ENCODE measurements around the gene SEPTIN12. TPM values are rescaled to one million over a fixed set of nuclear protein-coding genes. Genes with fewer than 3 reads are reported as not detected.

Gene SEPTIN12
- total RNA-seq, 1 experiment from 2014 or later: not detected

GRCh38 chr16:4803898-4804762 is 16.0 kb upstream of the SEPTIN12 start:
- Histone ChIP-seq H3K27me3 (ENCODE audit: insufficient read depth, low read depth) (no peaks in the 10 kb centered on the region), H3K9me2 (ENCODE audit: insufficient read depth) (no peaks in the 10 kb centered on the region), H3K36me3 (ENCODE audit: low read depth) (peaks cover 4% of the 10 kb centered on the region), H3K4me2 (peak overlapping the region; percentile 96; the same call in 1 of the 2 replicates), H3K9me3 (ENCODE audit: insufficient read depth, low read depth) (no peaks in the 10 kb centered on the region), H3K4me3 (no peak overlapping the region; the same call in 1 of the 2 replicates), H3K79me2 (ENCODE audit: low read depth) (no peaks in the 10 kb centered on the region), H3F3A (ENCODE audit: insufficient read depth, low read depth) (peaks cover 35% of the 10 kb centered on the region), H3K27ac (no peak overlapping the region), H4K20me1 (ENCODE audit: insufficient read depth) (no peaks in the 10 kb centered on the region), H3K4me1 (replicated peaks; ENCODE audit: insufficient read depth) (peaks cover 14% of the 10 kb centered on the region), H2AFZ (no peak overlapping the region)
- ChIA-PET POLR2A (ENCODE audit: unreplicated experiment) (interaction anchor here (0.6 kb wide), 1 partner anchor 494 kb away, joined by 3 read pairs; no protein-coding TSS in a partner anchor), CTCF (no interaction called here)
- no peak for DNase-seq
- intact Hi-C loops (cut with micrococcal nuclease; ENCODE audit: unreplicated experiment): loop anchor here (2.0 kb wide), 1 partner anchor 153 kb away; no protein-coding TSS in a partner anchor
- BruUV-seq (replicated peaks): no TSS peak
- TF ChIP-seq EZH2 (IDR thresholded peaks at IDR 0.05; ENCODE audit: low read depth) (no peak), CTCF (conservative IDR thresholded peaks at IDR 0.05) (no peak)

- ChIA-PET POLR2A (ENCODE audit: unreplicated experiment) (interaction anchor here (0.6 to 1.0 kb wide), 2 partner anchors 69 to 1620 kb away, joined by 4 to 12 read pairs; partner anchors contain the start of genes ANKS3 and DNAAF8), CTCF (interaction anchor here (1.0 to 1.4 kb wide), 2 partner anchors 69 to 153 kb away, joined by 3 to 4 read pairs; partner anchors contain the start of genes ANKS3 and DNAAF8)
- Histone ChIP-seq H3K4me1 (replicated peaks; ENCODE audit: insufficient read depth) (peaks cover 14% of the 10 kb centered on the region), H3K27ac (peak overlapping the region; percentile 55), H3K4me3 (peak overlapping the region; percentile 81), H3F3A (ENCODE audit: insufficient read depth, low read depth) (peaks cover 35% of the 10 kb centered on the region), H3K9me3 (ENCODE audit: insufficient read depth, low read depth) (no peaks in the 10 kb centered on the region), H2AFZ (no peak overlapping the region), H3K36me3 (ENCODE audit: low read depth) (no peaks in the 10 kb centered on the region; the same call in 1 of the 2 replicates), H3K27me3 (ENCODE audit: insufficient read depth, low read depth) (no peaks in the 10 kb centered on the region), H3K4me2 (peak overlapping the region; percentile 96), H4K20me1 (ENCODE audit: insufficient read depth) (no peaks in the 10 kb centered on the region), H3K9me2 (ENCODE audit: insufficient read depth) (no peaks in the 10 kb centered on the region), H3K79me2 (ENCODE audit: low read depth) (no peaks in the 10 kb centered on the region)
- intact Hi-C loops (cut with micrococcal nuclease; ENCODE audit: unreplicated experiment): loop anchor here (2.0 kb wide), 1 partner anchor 153 kb away; no protein-coding TSS in a partner anchor
- no peak for DNase-seq
- no TSS peak for BruUV-seq (replicated peaks)
- no peak for TF ChIP-seq CTCF (conservative IDR thresholded peaks at IDR 0.05)
- TF ChIP-seq EZH2 (IDR thresholded peaks at IDR 0.05; ENCODE audit: low read depth): no peak
Observed at GRCh38 chr16:4803401-4803844, 15.3 kb upstream of the SEPTIN12 start.

- Histone ChIP-seq H3K4me3 (peak overlapping the region; percentile 81), H4K20me1 (ENCODE audit: insufficient read depth) (no peaks in the 10 kb centered on the region), H3K27ac (peak overlapping the region; percentile 55), H3K9me2 (ENCODE audit: insufficient read depth) (no peaks in the 10 kb centered on the region), H3K9me3 (ENCODE audit: insufficient read depth, low read depth) (no peaks in the 10 kb centered on the region), H2AFZ (peak overlapping the region; percentile 44), H3F3A (ENCODE audit: insufficient read depth, low read depth) (peaks cover 34% of the 10 kb centered on the region), H3K36me3 (ENCODE audit: low read depth) (no peaks in the 10 kb centered on the region; the same call in 1 of the 2 replicates), H3K4me1 (replicated peaks; ENCODE audit: insufficient read depth) (peaks cover 14% of the 10 kb centered on the region), H3K4me2 (peak overlapping the region; percentile 96), H3K27me3 (ENCODE audit: insufficient read depth, low read depth) (no peaks in the 10 kb centered on the region), H3K79me2 (ENCODE audit: low read depth) (0 out of 2 replicates have a peak, but pooled peaks cover under 1% of the 10 kb centered on the region)
- CTCF ChIA-PET: interaction anchor here (0.5 to 1.4 kb wide), 3 partner anchors 68 to 153 kb away, joined by 3 to 4 read pairs (median 4); partner anchors contain the start of genes ANKS3 and DNAAF8
- BruUV-seq (replicated peaks): TSS peak; percentile 24
- DNase-seq: peak; percentile 82 to 96
- TF ChIP-seq EZH2 (IDR thresholded peaks at IDR 0.05; ENCODE audit: low read depth) (no peak), CTCF (conservative IDR thresholded peaks at IDR 0.05) (0 out of 2 replicates have a peak, but pooled peaks have one; percentile 25)
- intact Hi-C loops (cut with micrococcal nuclease; ENCODE audit: unreplicated experiment): loop anchor here (1.0 to 2.0 kb wide), 3 partner anchors 34 to 154 kb away; partner anchors contain the start of genes ANKS3 and DNAAF8
- POLR2A ChIA-PET (ENCODE audit: unreplicated experiment): interaction anchor here (0.5 to 1.0 kb wide), 6 partner anchors 27 to 1619 kb away, joined by 3 to 12 read pairs (median 4); partner anchors contain the start of genes ANKS3 and DNAAF8
Observed at GRCh38 chr16:4802659-4803287, 14.6 kb upstream of the SEPTIN12 start.

Measured in PC-9 (cell line).